ENCODE results near the gene TIMP2.

DNA sequence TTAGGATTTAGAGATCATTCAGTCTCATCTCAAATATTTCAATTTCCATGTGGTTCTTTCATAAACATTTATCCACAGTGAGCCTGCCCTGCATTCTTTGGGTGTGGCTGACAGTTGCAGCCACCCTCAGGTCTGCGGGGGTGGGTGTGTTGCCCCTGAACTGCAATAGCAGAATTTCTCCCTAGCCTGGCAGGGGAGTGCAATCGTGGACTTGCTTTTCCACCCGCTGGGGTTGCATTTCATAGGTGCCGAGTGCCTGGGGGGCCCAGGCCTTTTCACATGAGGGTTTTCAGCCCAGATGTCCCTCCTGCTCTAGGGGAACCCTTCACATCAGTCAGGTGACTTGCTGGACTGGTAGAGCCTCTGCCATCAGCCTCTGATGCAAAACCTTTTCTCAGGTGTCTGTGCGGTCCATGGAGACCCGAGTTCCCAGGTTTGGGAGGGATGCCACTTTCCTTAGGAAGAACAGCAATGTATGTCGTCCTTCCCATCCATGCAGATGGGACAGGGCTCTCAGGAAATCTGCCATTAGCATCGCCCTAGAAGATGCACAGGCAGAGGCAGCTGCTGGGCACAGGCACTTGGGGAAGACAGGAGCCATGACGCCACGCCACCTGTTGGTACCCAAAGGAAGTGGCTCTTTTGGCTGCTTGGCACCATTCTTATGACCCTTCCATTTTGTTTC, 82.2 kb downstream of the TIMP2 start:
- TF ChIP-seq EZH2phosphoT487 (IDR thresholded peaks at IDR 0.05; ENCODE audit: borderline replicate concordance) (no peak), EGR1 (IDR thresholded peaks at IDR 0.05; ENCODE audit: low read depth) (no peak), JUND (IDR thresholded peaks at IDR 0.05) (no peak), POLR2AphosphoS5 (IDR thresholded peaks at IDR 0.05; ENCODE audit: low read depth, low read length) (no peak), ELF1 (IDR thresholded peaks at IDR 0.05; ENCODE audit: borderline replicate concordance, low read depth) (no peak), YY1 (IDR thresholded peaks at IDR 0.05; ENCODE audit: extremely low read depth, insufficient replicate concordance, low read depth, low read length) (peak; percentile 88), EZH2 (IDR thresholded peaks at IDR 0.05) (no peak), POLR2A (IDR thresholded peaks at IDR 0.05; ENCODE audit: borderline replicate concordance, extremely low read depth, insufficient read depth, insufficient read length) (no peak)
- TF ChIP-seq, protein P1, sequence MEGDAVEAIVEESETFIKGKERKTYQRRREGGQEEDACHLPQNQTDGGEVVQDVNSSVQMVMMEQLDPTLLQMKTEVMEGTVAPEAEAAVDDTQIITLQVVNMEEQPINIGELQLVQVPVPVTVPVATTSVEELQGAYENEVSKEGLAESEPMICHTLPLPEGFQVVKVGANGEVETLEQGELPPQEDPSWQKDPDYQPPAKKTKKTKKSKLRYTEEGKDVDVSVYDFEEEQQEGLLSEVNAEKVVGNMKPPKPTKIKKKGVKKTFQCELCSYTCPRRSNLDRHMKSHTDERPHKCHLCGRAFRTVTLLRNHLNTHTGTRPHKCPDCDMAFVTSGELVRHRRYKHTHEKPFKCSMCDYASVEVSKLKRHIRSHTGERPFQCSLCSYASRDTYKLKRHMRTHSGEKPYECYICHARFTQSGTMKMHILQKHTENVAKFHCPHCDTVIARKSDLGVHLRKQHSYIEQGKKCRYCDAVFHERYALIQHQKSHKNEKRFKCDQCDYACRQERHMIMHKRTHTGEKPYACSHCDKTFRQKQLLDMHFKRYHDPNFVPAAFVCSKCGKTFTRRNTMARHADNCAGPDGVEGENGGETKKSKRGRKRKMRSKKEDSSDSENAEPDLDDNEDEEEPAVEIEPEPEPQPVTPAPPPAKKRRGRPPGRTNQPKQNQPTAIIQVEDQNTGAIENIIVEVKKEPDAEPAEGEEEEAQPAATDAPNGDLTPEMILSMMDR (IDR thresholded peaks at IDR 0.05 in 2 of 3, conservative IDR thresholded peaks at IDR 0.05 in 1 of 3; ENCODE audit: borderline replicate concordance in 1 of 3, insufficient read depth in 1 of 3, low read depth in 2 of 3, low read length in 2 of 3): peak in 2 of 3 experiments; percentile 97 to 98; a peak in 5 of 6 replicates
- TF ChIP-seq, protein P2, sequence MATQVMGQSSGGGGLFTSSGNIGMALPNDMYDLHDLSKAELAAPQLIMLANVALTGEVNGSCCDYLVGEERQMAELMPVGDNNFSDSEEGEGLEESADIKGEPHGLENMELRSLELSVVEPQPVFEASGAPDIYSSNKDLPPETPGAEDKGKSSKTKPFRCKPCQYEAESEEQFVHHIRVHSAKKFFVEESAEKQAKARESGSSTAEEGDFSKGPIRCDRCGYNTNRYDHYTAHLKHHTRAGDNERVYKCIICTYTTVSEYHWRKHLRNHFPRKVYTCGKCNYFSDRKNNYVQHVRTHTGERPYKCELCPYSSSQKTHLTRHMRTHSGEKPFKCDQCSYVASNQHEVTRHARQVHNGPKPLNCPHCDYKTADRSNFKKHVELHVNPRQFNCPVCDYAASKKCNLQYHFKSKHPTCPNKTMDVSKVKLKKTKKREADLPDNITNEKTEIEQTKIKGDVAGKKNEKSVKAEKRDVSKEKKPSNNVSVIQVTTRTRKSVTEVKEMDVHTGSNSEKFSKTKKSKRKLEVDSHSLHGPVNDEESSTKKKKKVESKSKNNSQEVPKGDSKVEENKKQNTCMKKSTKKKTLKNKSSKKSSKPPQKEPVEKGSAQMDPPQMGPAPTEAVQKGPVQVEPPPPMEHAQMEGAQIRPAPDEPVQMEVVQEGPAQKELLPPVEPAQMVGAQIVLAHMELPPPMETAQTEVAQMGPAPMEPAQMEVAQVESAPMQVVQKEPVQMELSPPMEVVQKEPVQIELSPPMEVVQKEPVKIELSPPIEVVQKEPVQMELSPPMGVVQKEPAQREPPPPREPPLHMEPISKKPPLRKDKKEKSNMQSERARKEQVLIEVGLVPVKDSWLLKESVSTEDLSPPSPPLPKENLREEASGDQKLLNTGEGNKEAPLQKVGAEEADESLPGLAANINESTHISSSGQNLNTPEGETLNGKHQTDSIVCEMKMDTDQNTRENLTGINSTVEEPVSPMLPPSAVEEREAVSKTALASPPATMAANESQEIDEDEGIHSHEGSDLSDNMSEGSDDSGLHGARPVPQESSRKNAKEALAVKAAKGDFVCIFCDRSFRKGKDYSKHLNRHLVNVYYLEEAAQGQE (IDR thresholded peaks at IDR 0.05; ENCODE audit: low read depth): no peak

Measured in HCT116 (cell line).